ENCODE data around the gene PCLAF. TPM values are rescaled to one million over a fixed set of nuclear protein-coding genes. Genes with fewer than 3 reads are reported as not detected.
"Not testable (repeated sequence)": the region's sequence is repeated elsewhere in the genome, so short reads cannot be mapped to it uniquely, and the experiment has no call there.

Gene PCLAF
- total and polyA plus RNA-seq, 10 donors: 1.7 to 83.3 (median 8.2) TPM

DNA sequence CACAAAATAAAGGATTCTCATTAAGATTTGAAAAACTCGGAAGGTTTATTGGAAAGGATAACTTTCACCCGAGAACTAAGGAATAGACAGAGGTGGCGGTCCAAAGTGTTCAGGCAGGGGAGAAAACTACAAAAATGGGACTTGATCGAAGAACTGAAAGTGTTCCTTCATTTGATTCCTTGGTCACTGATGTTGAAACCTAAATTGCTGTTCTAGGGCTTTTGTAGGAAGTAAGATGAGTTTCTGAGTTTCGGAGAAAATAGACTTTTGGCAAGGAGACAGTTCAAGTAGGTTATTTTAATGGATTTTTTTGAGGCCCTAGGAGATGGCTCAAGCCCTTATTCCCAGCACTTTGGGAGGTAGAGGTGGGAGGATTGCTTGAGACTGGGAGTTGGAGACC lies 7.8 kb upstream of the PCLAF start:
- intact Hi-C loops (cut with DNase I; ENCODE audit: low total_unique reads): no loop called here
- 86 to 94% (median 88%) methylated on average over 5 of the region's 5 CpGs for WGBS, 5 donors
- TF ChIP-seq, protein P1, sequence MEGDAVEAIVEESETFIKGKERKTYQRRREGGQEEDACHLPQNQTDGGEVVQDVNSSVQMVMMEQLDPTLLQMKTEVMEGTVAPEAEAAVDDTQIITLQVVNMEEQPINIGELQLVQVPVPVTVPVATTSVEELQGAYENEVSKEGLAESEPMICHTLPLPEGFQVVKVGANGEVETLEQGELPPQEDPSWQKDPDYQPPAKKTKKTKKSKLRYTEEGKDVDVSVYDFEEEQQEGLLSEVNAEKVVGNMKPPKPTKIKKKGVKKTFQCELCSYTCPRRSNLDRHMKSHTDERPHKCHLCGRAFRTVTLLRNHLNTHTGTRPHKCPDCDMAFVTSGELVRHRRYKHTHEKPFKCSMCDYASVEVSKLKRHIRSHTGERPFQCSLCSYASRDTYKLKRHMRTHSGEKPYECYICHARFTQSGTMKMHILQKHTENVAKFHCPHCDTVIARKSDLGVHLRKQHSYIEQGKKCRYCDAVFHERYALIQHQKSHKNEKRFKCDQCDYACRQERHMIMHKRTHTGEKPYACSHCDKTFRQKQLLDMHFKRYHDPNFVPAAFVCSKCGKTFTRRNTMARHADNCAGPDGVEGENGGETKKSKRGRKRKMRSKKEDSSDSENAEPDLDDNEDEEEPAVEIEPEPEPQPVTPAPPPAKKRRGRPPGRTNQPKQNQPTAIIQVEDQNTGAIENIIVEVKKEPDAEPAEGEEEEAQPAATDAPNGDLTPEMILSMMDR (IDR thresholded peaks at IDR 0.05 in 8 of 11, conservative IDR thresholded peaks at IDR 0.05 in 3 of 11): no peak
- TF ChIP-seq POLR2A (IDR thresholded peaks at IDR 0.05): no peak
- TF ChIP-seq POLR2AphosphoS5 (IDR thresholded peaks at IDR 0.05): no peak
- Histone ChIP-seq H3K4me3 (peak overlapping the region in 4 of 8 donors; percentile 73 to 88 (median 83)), H3K4me1 (peaks cover 10 to 46% (median 24%) of the 10 kb centered on the region in 6 donors), H3K27ac (peak overlapping the region in 3 of 8 donors; percentile 86 to 89 (median 88)), H3K9me3 (no peaks in the 10 kb centered on the region), H3K27me3 (replicated peaks in 1 of 7) (no peaks in the 10 kb centered on the region), H3K36me3 (peaks cover 0 to 41% (median 5%) of the 10 kb centered on the region in 6 donors)
- DNase-seq: no peak

DNA sequence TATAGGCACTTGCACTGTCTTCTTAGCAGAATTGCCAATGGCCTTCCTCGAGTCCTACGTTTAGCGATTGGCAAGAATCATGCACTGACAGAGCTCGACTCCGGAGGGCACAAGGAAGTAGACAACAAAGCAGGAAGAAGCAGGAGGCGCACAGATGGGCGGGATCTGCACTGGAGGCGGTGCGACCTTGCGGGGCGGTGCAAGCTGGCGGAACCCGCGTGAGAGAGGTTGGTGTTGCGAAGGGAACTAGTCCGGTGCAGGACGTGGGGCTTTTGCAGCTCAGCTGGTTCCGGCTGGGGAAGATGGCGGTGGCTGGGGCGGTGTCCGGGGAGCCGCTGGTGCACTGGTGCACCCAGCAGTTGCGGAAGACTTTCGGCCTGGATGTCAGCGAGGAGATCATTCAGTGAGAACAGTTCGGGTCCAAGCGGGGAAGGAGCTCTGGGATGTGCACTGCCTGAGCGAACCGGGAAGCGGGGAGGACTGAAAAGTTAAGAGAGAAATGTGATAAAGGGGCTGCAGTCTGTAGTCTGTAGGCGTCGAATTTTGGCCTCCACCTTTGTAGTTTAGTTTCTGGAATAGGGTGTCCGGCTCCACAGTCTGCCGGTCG lies 6.4 kb upstream of the PCLAF start, which contains the start of gene TRIP4:
Gene TRIP4, plus strand, starts transcription at position 275 of the 607 bp plus-strand sequence. Its CDS starts 28 bp downstream, at position 303.
- peaks cover 10 to 47% (median 24%) of the 10 kb centered on the region in 6 donors for H3K4me1 ChIP-seq
- H3K4me3 ChIP-seq: peak within 1 kb of the TSS; percentile 73 to 88 (median 83)
- H3K27me3 ChIP-seq (replicated peaks in 1 of 7): no peaks in the 10 kb centered on the region
- WGBS, 5 donors: 0 to 1% (median 1%) methylated on average over 35 of the region's 35 CpGs
- peak within 1 kb of the TSS; percentile 79 to 89 (median 85) for H3K27ac ChIP-seq
- TF ChIP-seq POLR2AphosphoS5 (IDR thresholded peaks at IDR 0.05) (peak; percentile 96 to 98 (median 98)), POLR2A (IDR thresholded peaks at IDR 0.05) (peak; percentile 56 to 88 (median 57))
- TF ChIP-seq, protein P1 (IDR thresholded peaks at IDR 0.05 in 8 of 11, conservative IDR thresholded peaks at IDR 0.05 in 3 of 11): peak in 7 of 11 experiments; percentile 10 to 45 (median 26)
- DNase-seq: peak; percentile 99
- H3K9me3 ChIP-seq: no peaks in the 10 kb centered on the region
- H3K36me3 ChIP-seq: peaks cover 0 to 27% (median 0%) of the 10 kb centered on the region in 6 donors
- intact Hi-C loops (cut with DNase I; ENCODE audit: low total_unique reads): no loop called here

DNA sequence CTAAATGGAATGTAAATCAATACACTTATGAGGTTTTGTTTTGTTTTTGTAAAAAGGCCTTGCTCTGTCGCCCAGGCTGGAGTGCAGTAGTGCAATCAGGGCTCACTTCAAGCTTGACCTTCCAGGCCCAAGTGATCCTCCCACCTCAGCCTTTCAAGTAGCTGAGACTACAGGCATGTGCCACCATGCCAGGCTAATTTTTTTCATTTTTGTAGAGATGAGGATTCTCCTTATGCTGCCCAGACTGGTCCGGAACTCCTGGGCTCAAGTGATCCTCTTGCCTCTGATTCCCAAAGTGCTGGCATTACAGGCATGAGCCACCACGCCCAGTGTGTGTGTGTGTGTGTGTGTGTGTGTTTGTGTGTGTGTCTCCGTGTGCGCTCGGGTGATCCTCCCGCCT lies 5.0 kb upstream of the PCLAF start:
- DNase-seq: no peak
- peaks cover 10 to 55% (median 32%) of the 10 kb centered on the region in 6 donors for H3K4me1 ChIP-seq
- no peak for TF ChIP-seq POLR2A (IDR thresholded peaks at IDR 0.05)
- TF ChIP-seq, protein P1 (IDR thresholded peaks at IDR 0.05 in 8 of 11, conservative IDR thresholded peaks at IDR 0.05 in 3 of 11): no peak
- no peak for TF ChIP-seq POLR2AphosphoS5 (IDR thresholded peaks at IDR 0.05)
- peaks cover 0 to 13% (median 0%) of the 10 kb centered on the region in 6 donors for H3K36me3 ChIP-seq
- no peak overlapping the region for H3K4me3 ChIP-seq
- intact Hi-C loops (cut with DNase I; ENCODE audit: low total_unique reads): no loop called here
- H3K9me3 ChIP-seq: no peaks in the 10 kb centered on the region
- WGBS, 5 donors: 93 to 99% (median 95%) methylated on average over 7 of the region's 7 CpGs
- no peaks in the 10 kb centered on the region for H3K27me3 ChIP-seq (replicated peaks in 1 of 7)
- no peak overlapping the region for H3K27ac ChIP-seq

DNA sequence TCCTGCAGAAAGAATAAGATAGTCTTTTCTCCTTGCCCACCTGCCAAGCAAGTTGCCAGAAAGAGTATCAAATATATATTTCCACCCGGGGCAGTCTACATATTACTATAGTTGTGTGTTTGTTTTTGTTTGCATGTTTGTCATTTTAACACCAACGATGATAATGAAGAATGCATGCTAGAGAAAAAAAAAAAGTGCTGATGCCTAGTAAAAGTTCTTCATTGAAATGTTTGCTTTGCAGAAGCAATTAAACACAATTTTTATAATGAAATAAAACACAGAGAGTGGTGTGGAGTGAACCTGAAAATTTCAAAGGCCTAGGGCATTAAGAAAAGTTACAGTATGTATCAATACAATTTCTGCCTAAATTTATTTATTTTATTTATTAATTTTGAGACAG lies 2.5 kb upstream of the PCLAF start:
- WGBS, 5 donors: 89 to 97% (median 92%) methylated on average over 2 of the region's 2 CpGs
- H3K27me3 ChIP-seq (replicated peaks in 1 of 7): no peaks in the 10 kb centered on the region
- peaks cover 9 to 55% (median 26%) of the 10 kb centered on the region in 6 donors for H3K4me1 ChIP-seq
- H3K36me3 ChIP-seq: no peaks in the 10 kb centered on the region
- H3K27ac ChIP-seq: no peak overlapping the region
- no peaks in the 10 kb centered on the region for H3K9me3 ChIP-seq
- DNase-seq: no peak
- TF ChIP-seq, protein P1 (IDR thresholded peaks at IDR 0.05 in 8 of 11, conservative IDR thresholded peaks at IDR 0.05 in 3 of 11): no peak
- TF ChIP-seq POLR2A (IDR thresholded peaks at IDR 0.05) (no peak), POLR2AphosphoS5 (IDR thresholded peaks at IDR 0.05) (no peak)
- H3K4me3 ChIP-seq: no peak overlapping the region
- intact Hi-C loops (cut with DNase I; ENCODE audit: low total_unique reads): no loop called here

DNA sequence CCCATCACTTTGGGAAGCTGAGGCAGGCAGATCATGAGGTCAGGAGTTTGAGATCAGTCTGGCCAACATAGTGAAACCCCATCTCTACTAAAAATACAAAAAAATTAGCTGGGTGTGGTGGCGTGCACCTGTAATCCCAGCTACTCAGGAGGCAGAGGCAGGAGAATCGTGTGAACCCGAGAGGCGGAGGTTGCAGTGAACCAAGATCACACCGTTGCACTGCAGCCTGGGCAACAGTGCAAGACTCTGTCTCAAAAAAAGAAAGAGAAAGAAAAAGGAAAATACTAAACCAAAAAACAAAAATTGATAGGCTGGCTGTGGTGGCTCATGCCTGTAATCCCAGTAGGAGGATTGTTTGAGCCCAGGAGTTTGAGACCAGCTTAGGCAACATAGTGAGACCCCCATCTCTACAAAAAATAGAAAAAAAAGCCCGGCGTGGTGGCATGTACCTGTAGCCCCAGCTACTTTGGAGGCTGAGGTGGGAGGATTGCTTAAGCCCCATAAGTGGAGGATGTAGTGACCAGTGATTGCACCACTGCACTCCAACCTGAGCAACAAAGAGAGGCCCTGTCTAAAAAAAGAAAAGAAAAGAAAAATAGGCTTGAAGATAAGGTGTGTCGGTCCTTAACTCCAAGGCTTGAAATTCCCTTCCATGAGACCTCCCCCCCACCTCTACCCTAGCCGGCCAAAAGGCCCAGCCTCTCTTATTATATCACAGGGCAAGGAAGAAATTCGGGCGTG lies 941 bp downstream of the PCLAF start:
- intact Hi-C loops (cut with DNase I; ENCODE audit: low total_unique reads); H3K36me3 ChIP-seq; H3K27me3 ChIP-seq (replicated peaks in 1 of 7); H3K9me3 ChIP-seq; DNase-seq: not testable (repeated sequence)
- peak overlapping the region in 7 of 8 donors; percentile 46 to 86 (median 68) for H3K4me3 ChIP-seq
- 54 to 60% (median 56%) methylated on average over 11 of the region's 11 CpGs for WGBS, 5 donors
- peaks cover 0 to 37% (median 16%) of the 10 kb centered on the region in 6 donors for H3K4me1 ChIP-seq
- peak overlapping the region in 1 of 8 donors; percentile 75 for H3K27ac ChIP-seq
